IMR-90 (cell line): Measurements from ENCODE around the gene GNPTG. TPM values are rescaled to one million over a fixed set of nuclear protein-coding genes. Genes with fewer than 3 reads are reported as not detected.

Experiments
- ATAC-seq: fragments of 200-7000 bp; cut with Tn5 transposase; 2 replicates; pipeline ENCODE4 v1.9.1; 2020; ENCODE audit warnings: low read depth, mild to moderate bottlenecking, moderate library complexity
- BruUV-seq: library from RNA; stranded (reverse); fragments of 400-500 nt; replicated peaks from 2 replicates; lab custom pipeline; 2021; lab: Mats Ljungman, UMichigan
- CTCF ChIA-PET: fragments of 300-600 bp; formaldehyde crosslinking; extraction: SDS; loops from one replicate; lab custom pipeline; 2021; ENCODE audit warnings: antibody characterized with exemption; lab: Yijun Ruan, JAX
- POLR2A ChIA-PET: fragments of 300-600 bp; sonication (Branson Sonifier 250); formaldehyde crosslinking; loops from one replicate; lab custom pipeline; 2022; ENCODE audit warnings: antibody characterized with exemption; ENCODE audit not compliant: unreplicated experiment; lab: Charles Lee
- DNase-seq: peaks from one replicate; pipeline ENCODE4 v3.0.0; 2013
- H2AFZ ChIP-seq: replicated peaks from 2 replicates; pipeline ENCODE3; 2013; ENCODE audit warnings: low read length, mild to moderate bottlenecking; ENCODE audit not compliant: poor library complexity
- H2AK5ac ChIP-seq: 2 replicates; pipeline ENCODE4 v1.6.1; 2013; ENCODE audit warnings: low read depth, low read length, inconsistent platforms
- H2AK9ac ChIP-seq: replicated peaks from 2 replicates; pipeline ENCODE3; 2013; ENCODE audit warnings: mild to moderate bottlenecking, low read depth, low read length, moderate library complexity; ENCODE audit not compliant: poor library complexity
- H2BK120ac ChIP-seq: 2 replicates; pipeline ENCODE4 v1.6.1; 2013; ENCODE audit warnings: low read depth, low read length, inconsistent platforms
- H2BK15ac ChIP-seq: 3 replicates; pipeline ENCODE4 v1.6.1; 2013; ENCODE audit warnings: low read depth, low read length, inconsistent platforms
- H2BK20ac ChIP-seq: 2 replicates; pipeline ENCODE4 v1.6.1; 2013; ENCODE audit warnings: low read depth, mild to moderate bottlenecking, inconsistent platforms, low read length, moderate library complexity
- H2BK5ac ChIP-seq: 2 replicates; pipeline ENCODE4 v1.6.1; 2013; ENCODE audit warnings: mild to moderate bottlenecking, low read depth, low read length, inconsistent platforms; ENCODE audit not compliant: poor library complexity, severe bottlenecking
- H3K14ac ChIP-seq: replicated peaks from 2 replicates; pipeline ENCODE4 v1.6.1; 2013; ENCODE audit warnings: low read depth, low read length, inconsistent platforms
- H3K18ac ChIP-seq: 2 replicates; pipeline ENCODE4 v1.6.1; 2013; ENCODE audit warnings: low read depth, low read length, control low read depth
- H3K23ac ChIP-seq: 2 replicates; pipeline ENCODE4 v1.6.1; 2013; ENCODE audit warnings: low read depth, low read length, inconsistent platforms
- H3K27ac ChIP-seq: 2 replicates; pipeline ENCODE4 v1.5.1; 2013; ENCODE audit warnings: mild to moderate bottlenecking, control low read depth, low read length; ENCODE audit not compliant: insufficient read depth
- H3K27me3 ChIP-seq: 2 replicates; pipeline ENCODE4 v1.6.1; 2013; ENCODE audit warnings: low read length; ENCODE audit not compliant: control insufficient read depth, insufficient read depth
- H3K36me3 ChIP-seq: 2 replicates; pipeline ENCODE4 v1.6.1; 2013; ENCODE audit warnings: low read length, mixed read lengths; ENCODE audit not compliant: control insufficient read depth, insufficient read depth
- H3K4ac ChIP-seq: 2 replicates; pipeline ENCODE4 v1.6.1; 2013; ENCODE audit warnings: low read depth, low read length, inconsistent platforms
- H3K4me1 ChIP-seq: 2 replicates; pipeline ENCODE4 v1.6.1; 2013; ENCODE audit warnings: low read length, mixed read lengths; ENCODE audit not compliant: control insufficient read depth, insufficient read depth
- H3K4me2 ChIP-seq: 2 replicates; pipeline ENCODE4 v1.6.1; 2013; ENCODE audit warnings: low read depth, mild to moderate bottlenecking, control low read depth, low read length, moderate library complexity
- H3K4me3 ChIP-seq: 2 replicates; pipeline ENCODE4 v1.5.1; 2013; ENCODE audit warnings: low read depth, mild to moderate bottlenecking, control low read depth, low read length, moderate library complexity; ENCODE audit not compliant: insufficient read depth
- H3K56ac ChIP-seq: 2 replicates; pipeline ENCODE4 v1.6.1; 2013; ENCODE audit warnings: low read length, inconsistent platforms; ENCODE audit not compliant: insufficient read depth; ENCODE audit errors: extremely low read depth
- H3K79me1 ChIP-seq, 2 experiments: 2 replicates each; pipeline ENCODE4 v1.6.1; 2013; ENCODE audit warnings: low read length in 2 of 2, inconsistent platforms in 1 of 2, low read depth in 1 of 2
- H3K9ac ChIP-seq: 2 replicates; pipeline ENCODE4 v1.6.1; 2013; ENCODE audit warnings: low read depth, low read length, control low read depth
- H3K9me1 ChIP-seq: 2 replicates; pipeline ENCODE4 v1.6.1; 2013; ENCODE audit warnings: low read length, inconsistent platforms; ENCODE audit not compliant: insufficient read depth
- H3K9me3 ChIP-seq: 2 replicates; pipeline ENCODE4 v1.6.1; 2013; ENCODE audit warnings: low read length; ENCODE audit not compliant: control insufficient read depth, insufficient read depth
- H4K20me1 ChIP-seq: 2 replicates; pipeline ENCODE4 v1.6.1; 2013; ENCODE audit warnings: low read length, inconsistent platforms; ENCODE audit not compliant: insufficient read depth
- H4K5ac ChIP-seq: 2 replicates; pipeline ENCODE4 v1.6.1; 2013; ENCODE audit warnings: mild to moderate bottlenecking, low read depth, low read length, control low read depth
- H4K8ac ChIP-seq, 2 experiments: 2 replicates each; pipeline ENCODE4 v1.6.1; 2013; ENCODE audit warnings: low read depth in 2 of 2, low read length in 2 of 2, control low read depth in 1 of 2, inconsistent platforms in 1 of 2
- H4K91ac ChIP-seq: 2 replicates; pipeline ENCODE4 v1.6.1; 2013; ENCODE audit warnings: low read depth, low read length, inconsistent platforms; ENCODE audit not compliant: insufficient read depth
- BHLHE40 ChIP-seq: fragments of 150-350 bp; IDR thresholded peaks from 2 replicates; pipeline ENCODE4 v1.6.1; 2016; ENCODE audit warnings: mild to moderate bottlenecking, low read depth, low read length
- MAZ ChIP-seq: IDR thresholded peaks from 2 replicates; pipeline ENCODE4 v1.6.1; 2012; ENCODE audit warnings: low read depth, mild to moderate bottlenecking, low read length, improper control_type of control experiment, moderate library complexity, borderline replicate concordance
- POLR2A ChIP-seq: IDR thresholded peaks from 2 replicates; pipeline ENCODE4 v1.6.1; 2012; ENCODE audit warnings: mild to moderate bottlenecking, low read depth, low read length
- SMC3 ChIP-seq: fragments of 150-350 bp; IDR thresholded peaks from 2 replicates; pipeline ENCODE4 v1.6.1; 2016; ENCODE audit warnings: low read depth, mild to moderate bottlenecking, antibody characterized with exemption, low read length, moderate library complexity
- WGBS, 2 experiments: methylation state at CpG; one replicate each; pipeline versions ENCODE4 v1.1.5 to v1.1.7; 2013; ENCODE audit warnings: missing lambda C conversion rate in 2 of 2; ENCODE audit not compliant: insufficient read length in 1 of 2; ENCODE audit errors: extremely low coverage in 2 of 2; 5-methylcytosine and 5-hydroxymethylcytosine counted together
- dilution Hi-C: fragments of 300-500 bp; cut with HindIII; formaldehyde crosslinking; loops from one replicate; pipeline ENCODE4 v1.14.3; 2018; ENCODE audit warnings: low sequenced_read_pairs; ENCODE audit not compliant: unreplicated experiment
- in situ Hi-C: fragments of 300-500 bp; cut with MboI; formaldehyde crosslinking; loops from 3 replicates; pipeline ENCODE4 v1.14.3; 2019; ENCODE audit warnings: low sequenced_read_pairs, inconsistent platforms, mixed read lengths
- intact Hi-C: fragments of 100-400 bp; cut with micrococcal nuclease; formaldehyde crosslinking; loops from 2 replicates; pipeline ENCODE4 v1.10.0; 2022
- polyA plus RNA-seq, 3 experiments: library from polyadenylated mRNA; depleted of rRNA; stranded (reverse); fragments of >200 nt; gene quantifications; 2 replicates each; pipeline ENCODE4 v1.2.3, GENCODE V29; 2012; ENCODE audit warnings: low replicate concordance in 1 of 3
- total RNA-seq: library from RNA; depleted of rRNA; stranded (reverse); fragments of >200 nt; gene quantifications from 2 replicates; pipeline ENCODE4 v1.2.3, GENCODE V29; 2012
- TF ChIP-seq, protein P1 (sequence below): fragments of 150-350 bp; IDR thresholded peaks from 2 replicates; pipeline ENCODE4 v1.6.1; 2017; ENCODE audit warnings: mild to moderate bottlenecking, antibody characterized with exemption, low read length, low read depth

The GNPTG gene
- total and polyA plus RNA-seq, 2 of the 4 experiments (the other 2 are of a cell fraction), result 14.9 to 70.8 TPM

DNA sequence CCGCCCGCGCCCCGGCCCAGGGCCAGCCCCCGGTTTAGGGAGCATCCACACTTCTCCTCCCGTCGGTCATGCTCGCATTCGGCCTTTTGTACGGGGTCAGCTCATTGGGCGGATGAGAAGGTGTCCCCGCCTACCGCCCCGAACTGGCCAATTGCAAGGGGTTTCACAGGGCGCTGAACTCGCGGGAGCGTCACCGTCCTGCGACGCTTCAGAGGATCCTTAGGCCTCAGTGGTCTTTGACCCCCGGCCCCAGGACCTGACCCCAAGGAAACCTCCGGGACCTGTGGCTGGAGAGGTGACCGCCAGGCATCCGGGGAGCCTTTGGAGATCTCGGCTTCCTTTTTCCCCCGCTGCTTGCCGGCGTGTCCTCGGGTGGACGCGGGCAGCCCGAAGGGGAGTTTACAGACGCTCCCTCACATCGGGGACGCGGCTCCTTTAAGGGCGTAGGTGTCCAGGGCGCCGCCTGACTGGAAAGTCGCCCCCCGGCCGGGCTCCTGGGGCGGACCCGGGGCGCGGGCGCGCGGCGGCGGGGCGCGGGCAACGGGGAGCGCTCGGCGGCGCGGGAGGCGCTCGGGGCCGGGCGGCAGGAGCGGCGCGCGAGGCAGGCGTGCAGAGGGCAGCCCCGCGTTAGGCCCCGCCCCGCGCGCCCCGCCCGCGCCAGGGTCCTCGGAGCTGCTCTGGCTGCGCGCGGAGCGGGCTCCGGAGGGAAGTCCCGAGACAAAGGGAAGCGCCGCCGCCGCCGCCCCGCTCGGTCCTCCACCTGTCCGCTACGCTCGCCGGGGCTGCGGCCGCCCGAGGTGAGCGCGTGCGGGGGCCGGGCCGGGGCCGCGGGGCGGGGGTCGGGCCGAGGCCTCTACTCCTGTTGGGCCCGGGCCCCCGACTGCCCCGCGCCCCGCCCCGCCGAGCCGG is 42.5 kb upstream of the GNPTG start, which contains the start of gene UBE2I:
Gene UBE2I (plus strand): TSS at position 660 of the 909 bp plus-strand sequence. CDS start 4,395 bp downstream, outside the sequence.
- peak within 1 kb of the TSS; percentile 100 for H3K27ac ChIP-seq
- CTCF ChIA-PET, result interaction anchor here (0.6 kb wide), 1 partner anchor 55 kb away, joined by 3 read pairs; no protein-coding TSS in a partner anchor
- H2BK20ac ChIP-seq, result peak within 1 kb of the TSS; percentile 91; the same call in 1 of the 2 replicates
- peak within 1 kb of the TSS; percentile 99 for H3K56ac ChIP-seq
- BruUV-seq, result no TSS peak
- peaks cover 7% of the 10 kb centered on the region for H3K9me1 ChIP-seq
- H3K27me3 ChIP-seq, result no peaks in the 10 kb centered on the region
- peak within 1 kb of the TSS; percentile 100 for H2BK120ac ChIP-seq
- peak within 1 kb of the TSS; percentile 100 for H3K23ac ChIP-seq
- peaks cover 16% of the 10 kb centered on the region for H3K36me3 ChIP-seq
- H3K9me3 ChIP-seq, result no peaks in the 10 kb centered on the region
- peaks cover 3 to 16% of the 10 kb centered on the region in 2 experiments; a peak in 3 of 4 replicates for H3K79me1 ChIP-seq
- peak within 1 kb of the TSS; percentile 100 for H2AFZ ChIP-seq
- DNase-seq (peak; percentile 97), ATAC-seq (peak; percentile 84)
- peak within 1 kb of the TSS; percentile 99 for H4K5ac ChIP-seq
- peak within 1 kb of the TSS; percentile 90 for H3K4me3 ChIP-seq
- H3K4me2 ChIP-seq, result peak within 1 kb of the TSS; percentile 97
- peak within 1 kb of the TSS; percentile 99 for H3K9ac ChIP-seq
- H2BK5ac ChIP-seq, result peak within 1 kb of the TSS; percentile 100
- H3K4me1 ChIP-seq, result peaks cover 15% of the 10 kb centered on the region
- H4K91ac ChIP-seq, result peak within 1 kb of the TSS; percentile 100
- in situ Hi-C loops, result no loop called here
- H2BK15ac ChIP-seq, result peak within 1 kb of the TSS; percentile 99; the same call in 2 of the 3 replicates
- peak within 1 kb of the TSS; percentile 100 for H3K14ac ChIP-seq
- peaks cover 44% of the 10 kb centered on the region for H4K20me1 ChIP-seq
- intact Hi-C loops, result no loop called here
- TF ChIP-seq, protein P1, sequence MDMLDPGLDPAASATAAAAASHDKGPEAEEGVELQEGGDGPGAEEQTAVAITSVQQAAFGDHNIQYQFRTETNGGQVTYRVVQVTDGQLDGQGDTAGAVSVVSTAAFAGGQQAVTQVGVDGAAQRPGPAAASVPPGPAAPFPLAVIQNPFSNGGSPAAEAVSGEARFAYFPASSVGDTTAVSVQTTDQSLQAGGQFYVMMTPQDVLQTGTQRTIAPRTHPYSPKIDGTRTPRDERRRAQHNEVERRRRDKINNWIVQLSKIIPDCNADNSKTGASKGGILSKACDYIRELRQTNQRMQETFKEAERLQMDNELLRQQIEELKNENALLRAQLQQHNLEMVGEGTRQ, result no peak
- TF ChIP-seq BHLHE40 (no peak), SMC3 (no peak), MAZ (peak; percentile 68; the same call in 1 of the 2 replicates), POLR2A (peak; percentile 81)
- H2AK9ac ChIP-seq, result peak within 1 kb of the TSS; percentile 99
- peak within 1 kb of the TSS; percentile 71; the same call in 1 of the 2 replicates for H2AK5ac ChIP-seq
- peak within 1 kb of the TSS; percentile 98 for H3K18ac ChIP-seq
- H4K8ac ChIP-seq, result peak within 1 kb of the TSS; percentile 75 to 98
- dilution Hi-C loops, result no loop called here
- H3K4ac ChIP-seq, result peak within 1 kb of the TSS; percentile 100
- 0% methylated on average over 80 of the region's 117 CpGs; no CpG with 5 or more reads in 1 of the 2 experiments for WGBS, 2 experiments
- POLR2A ChIA-PET, result no interaction called here
